Stimulated activated naive CD4-positive, alpha-beta T cell treated with Interleukin-2 at 50 U/mL for 16 hours (primary cell): ENCODE data around the gene LIPT2.
"Not testable (repeated sequence)": the region's sequence is repeated elsewhere in the genome, so short reads cannot be mapped to it uniquely, and the experiment has no call there.

Source experiments
- DNase-seq: peaks from one replicate; lab custom pipeline; 2025; lab: John Stamatoyannopoulos, UW

Gene LIPT2

GRCh38 chr11:74492974-74493790, at the start of gene LIPT2:
Gene LIPT2, minus strand, starts transcription at chr11:74493724. Its CDS starts 21 bp downstream, at chr11:74493703.
- peak; percentile 97 for DNase-seq

DNA sequence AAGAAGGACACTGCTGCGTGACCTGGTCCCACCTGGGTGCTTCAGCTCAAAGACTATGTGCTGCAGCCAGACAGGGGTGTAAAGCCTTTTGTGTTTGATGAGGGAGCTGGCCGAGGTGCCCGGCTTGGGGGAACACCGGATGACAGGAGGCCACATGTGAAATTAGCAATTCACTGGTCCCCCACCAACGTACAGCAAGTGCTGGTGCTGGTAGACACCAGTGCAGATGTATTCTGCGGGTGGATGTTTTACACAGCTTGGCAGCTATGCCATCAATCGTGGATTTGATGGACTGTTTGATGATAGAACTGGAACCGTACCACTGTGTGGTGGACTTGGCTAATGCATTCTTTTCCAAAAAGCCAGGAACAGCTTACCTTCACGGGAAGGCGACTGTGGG, 47.9 kb upstream of the LIPT2 start:
- no peak for DNase-seq

DNA sequence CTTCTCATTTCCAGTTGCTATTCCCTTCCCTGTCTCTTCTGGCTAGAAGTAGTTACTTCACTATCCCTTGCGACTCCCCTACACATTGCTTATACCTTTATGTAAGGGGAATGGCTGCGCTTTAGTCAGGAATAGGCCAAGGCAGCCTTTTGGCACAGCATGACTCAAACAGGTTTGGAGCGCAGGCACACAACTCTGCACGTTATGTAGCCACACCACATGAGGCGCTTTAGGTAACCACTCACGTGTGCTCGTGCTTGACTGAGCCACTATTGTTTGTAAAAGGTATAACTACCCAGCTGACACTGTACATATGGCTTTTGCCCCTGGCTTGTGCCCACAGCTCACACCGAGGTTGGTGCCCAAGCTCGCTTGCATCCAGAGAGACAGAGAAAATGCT, 46.7 kb upstream of the LIPT2 start:
- no peak for DNase-seq

GRCh38 chr11:74538680-74539079, 45.2 kb upstream of the LIPT2 start:
- no peak for DNase-seq

DNA sequence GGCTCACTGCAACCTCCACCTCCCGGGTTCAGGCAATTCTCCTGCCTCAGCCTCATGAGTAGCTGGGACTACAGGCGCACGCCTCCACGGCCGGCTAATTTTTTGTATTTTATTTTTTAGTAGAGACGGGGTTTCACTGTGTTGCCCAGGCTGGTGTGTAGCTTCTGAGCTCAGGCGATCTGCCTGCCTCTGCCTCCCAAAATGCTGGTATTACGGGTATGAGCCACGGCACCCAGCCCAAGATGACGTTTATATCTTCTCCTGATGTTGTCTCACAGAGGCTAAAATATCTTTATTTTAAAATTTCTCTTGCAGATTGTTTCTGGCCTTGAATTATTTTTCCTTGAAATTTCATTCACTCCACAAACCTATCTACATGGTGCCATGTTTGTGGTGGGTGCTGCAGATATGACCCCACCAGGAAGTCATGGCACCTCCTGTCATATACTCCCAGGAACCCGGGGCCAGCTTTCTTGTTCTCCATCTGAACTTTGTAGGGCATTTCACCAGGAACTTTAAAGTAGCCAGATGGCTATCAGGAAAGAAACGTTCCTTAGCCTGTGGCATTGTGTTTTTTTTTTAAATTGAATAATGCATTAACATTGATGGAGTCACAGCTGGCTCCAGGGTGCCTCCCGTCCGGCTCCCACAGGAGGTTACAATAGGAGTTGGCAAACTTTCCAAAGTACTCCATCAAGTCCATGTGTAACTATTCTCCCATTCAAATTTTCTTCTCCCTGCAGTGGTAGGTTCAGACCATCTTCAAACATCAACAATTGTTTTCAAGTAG, 42.0 kb upstream of the LIPT2 start:
- DNase-seq, result no peak

DNA sequence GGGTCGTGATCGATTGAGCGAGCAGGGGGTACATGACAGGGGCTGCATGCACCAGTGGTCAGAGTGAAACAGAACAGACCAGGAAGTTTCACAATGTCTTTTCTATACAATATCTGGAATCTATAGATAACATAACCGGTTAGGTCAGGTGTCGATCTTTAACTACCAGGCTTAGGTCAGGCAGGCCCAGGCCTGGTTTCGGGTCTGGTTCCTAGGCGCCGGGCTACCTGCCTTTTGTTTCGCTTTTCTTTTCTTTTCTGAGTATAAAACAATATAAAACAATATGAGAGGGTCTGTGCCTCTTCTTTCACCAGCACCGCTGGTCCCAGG, 41.4 kb upstream of the LIPT2 start:
- not testable (repeated sequence) for DNase-seq

GRCh38 chr11:74534216-74534945, 40.9 kb upstream of the LIPT2 start:
- DNase-seq, result no peak

DNA sequence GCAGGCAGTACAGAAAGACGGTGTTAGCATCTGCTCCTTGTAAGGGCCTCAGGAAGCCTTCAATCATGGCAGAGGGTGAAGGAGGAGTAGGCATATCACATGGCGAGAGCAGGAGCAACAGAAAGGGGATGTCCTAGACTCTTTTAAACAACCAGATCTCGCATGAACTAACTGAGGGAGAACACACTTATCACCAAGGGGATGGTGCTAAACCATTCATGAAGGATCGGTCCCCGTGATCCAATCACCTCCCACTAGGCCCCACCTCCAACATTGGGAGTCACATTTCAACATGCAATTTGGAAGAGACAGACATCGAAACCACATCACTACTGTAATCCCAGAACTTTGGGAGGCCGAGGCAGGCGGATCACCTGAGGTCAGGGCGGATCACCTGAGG, 39.9 kb upstream of the LIPT2 start:
- DNase-seq, result no peak

- no peak for DNase-seq
These were observed 39.1 kb upstream of the LIPT2 start for GRCh38 chr11:74532501-74533246.

DNA sequence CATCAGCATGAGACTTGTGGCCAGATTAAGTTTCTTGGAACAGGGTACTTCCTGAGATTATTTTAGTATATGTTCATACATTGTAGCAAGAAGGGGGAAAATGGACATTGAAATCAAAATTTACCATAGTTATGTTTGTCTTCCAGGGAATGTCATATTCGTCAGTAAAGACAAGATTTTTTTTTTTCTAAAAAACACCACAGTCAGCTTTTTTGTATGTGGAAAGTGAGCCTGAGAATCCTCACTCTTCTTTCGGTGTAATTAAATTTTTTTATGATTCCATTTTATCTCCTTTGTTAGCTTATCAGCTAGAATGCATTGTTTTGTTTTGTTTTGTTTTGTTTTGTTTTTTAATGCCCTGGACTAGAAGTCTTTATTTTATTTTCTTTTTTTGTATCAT, 31.5 kb upstream of the LIPT2 start:
- no peak for DNase-seq

GRCh38 chr11:74524501-74524900, 31.0 kb upstream of the LIPT2 start:
- DNase-seq, result no peak

DNA sequence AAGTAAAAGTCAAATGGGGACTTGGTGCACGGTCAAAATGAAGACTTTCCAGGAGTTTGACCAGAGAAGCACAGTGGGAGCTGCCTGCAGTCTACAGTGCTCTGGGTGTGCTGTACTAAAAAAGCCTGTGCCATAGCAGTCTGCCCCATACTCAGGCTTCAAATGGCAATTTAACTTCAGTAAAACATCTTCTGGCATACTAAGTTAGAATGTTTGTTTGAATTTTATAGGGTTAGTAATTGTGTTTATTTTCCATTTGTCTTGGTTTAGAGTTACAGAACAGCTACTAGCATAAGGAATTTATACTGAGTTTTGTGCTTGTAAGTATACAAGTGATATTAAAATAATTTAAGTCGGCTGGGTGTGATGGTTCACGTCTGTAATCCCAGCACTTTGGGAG, 29.3 kb upstream of the LIPT2 start:
- no peak for DNase-seq

GRCh38 chr11:74521666-74522252, 28.2 kb upstream of the LIPT2 start:
- DNase-seq, result no peak

- no peak for DNase-seq
These were observed 27.6 kb upstream of the LIPT2 start for GRCh38 chr11:74520927-74521665.

- no peak for DNase-seq
These were observed 26.8 kb upstream of the LIPT2 start for GRCh38 chr11:74520316-74520715.

DNA sequence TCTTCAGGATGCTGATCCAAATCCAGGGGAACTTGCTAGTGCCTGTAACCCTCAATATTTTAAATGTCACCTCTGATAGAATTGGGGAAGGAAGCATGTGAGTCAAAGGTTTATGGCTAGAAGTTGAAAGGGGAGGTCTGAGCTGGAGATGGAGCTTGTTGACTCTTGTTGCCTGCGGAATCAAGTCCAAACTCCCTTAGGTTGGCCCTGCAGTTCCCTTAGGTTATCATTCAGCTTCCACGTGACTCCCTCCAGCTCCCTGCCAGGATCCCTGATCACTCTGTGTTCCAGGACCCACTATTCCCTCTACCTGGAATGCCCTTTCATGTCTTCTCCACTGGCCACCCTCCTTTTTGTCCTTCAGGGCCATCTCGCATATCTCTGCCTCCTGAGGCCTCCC, 26.2 kb upstream of the LIPT2 start:
- no peak for DNase-seq

DNA sequence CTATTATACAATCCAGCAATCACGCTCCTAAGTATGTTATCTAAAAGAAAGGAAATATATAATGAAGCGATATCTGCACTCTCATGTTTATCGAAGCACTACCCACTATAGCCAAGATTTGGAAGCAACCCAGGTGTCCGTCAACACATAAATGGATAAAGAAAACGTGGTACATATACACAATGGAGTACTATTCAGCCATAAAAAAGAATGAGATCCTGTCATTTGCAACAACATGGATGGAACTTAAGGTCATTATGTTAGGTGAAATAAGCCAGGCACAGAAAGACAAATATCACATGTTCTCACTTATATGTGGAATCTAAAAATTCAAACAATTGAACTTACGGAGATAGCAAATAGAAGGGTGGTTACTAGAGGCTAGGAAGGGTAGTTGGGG, 24.1 kb upstream of the LIPT2 start:
- not testable (repeated sequence) for DNase-seq

GRCh38 chr11:74507582-74507981, 14.1 kb upstream of the LIPT2 start:
- DNase-seq, result no peak

- DNase-seq, result no peak
These were observed 13.3 kb upstream of the LIPT2 start for GRCh38 chr11:74506823-74507222.

DNA sequence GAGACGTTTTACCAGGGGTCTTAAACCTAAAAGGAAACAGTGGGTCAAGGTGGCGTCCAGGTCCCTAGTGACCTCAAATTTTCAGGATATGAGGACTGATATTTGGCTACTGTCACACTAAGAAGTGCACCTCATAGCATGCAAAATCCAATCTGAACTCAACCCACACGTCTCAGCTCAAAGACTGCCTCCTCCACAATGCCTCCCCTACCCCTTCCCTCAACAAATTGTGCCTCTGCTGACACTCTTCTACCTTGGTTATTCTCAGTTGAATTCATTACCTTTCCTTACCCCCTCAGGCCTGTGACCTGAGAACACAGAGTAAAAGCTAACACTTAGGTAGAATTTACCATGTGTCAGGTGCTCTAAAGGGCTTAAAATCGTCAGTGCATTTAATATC, 12.4 kb upstream of the LIPT2 start:
- no peak for DNase-seq

GRCh38 chr11:74504100-74504691, 10.7 kb upstream of the LIPT2 start:
- DNase-seq, result no peak
